ENCODE results near the gene PPP1R9B.

- TF ChIP-seq PATZ1 (CRISPR knock-in tag; IDR thresholded peaks at IDR 0.05; ENCODE audit: borderline replicate concordance): no peak
- no peak for TF ChIP-seq CSDC2 (CRISPR knock-in tag; IDR thresholded peaks at IDR 0.05)
Measured at GRCh38 chr17:50130559-50131305, 19.7 kb downstream of the PPP1R9B start.

Measured in SK-N-SH treated with all-trans-retinoic acid at 6 μM for 48 hours (cell line).